H1 (cell line): Measurements from ENCODE around the gene ELOVL1. TPM values are rescaled to one million over a fixed set of nuclear protein-coding genes. Genes with fewer than 3 reads are reported as not detected.

Experiments
- CTCF ChIA-PET: fragments of 300-600 bp; sonication (Branson Sonifier 250); formaldehyde crosslinking; loops from one replicate; lab custom pipeline; 2021; ENCODE audit not compliant: partially characterized antibody; lab: Charles Lee
- POLR2A ChIA-PET: fragments of 300-600 bp; sonication (Branson Sonifier 250); formaldehyde crosslinking; loops from one replicate; lab custom pipeline; 2021; ENCODE audit warnings: inconsistent platforms; ENCODE audit not compliant: partially characterized antibody; lab: Charles Lee
- DNase-seq, 2 experiments: peaks; one replicate each; pipeline versions ENCODE4 v3.0.0 to v3.0.0-alpha.2; 2010 to 2022; ENCODE audit warnings: low spot score in 2 of 2, low read depth in 1 of 2, mixed read lengths in 1 of 2
- FAIRE-seq: peaks from 2 replicates; lab custom pipeline; 2011; peaks lifted over from hg19 to GRCh38; lab: Jason Lieb, UNC
- H2AFZ ChIP-seq: 2 replicates; pipeline ENCODE4 v1.8.1; 2012; ENCODE audit warnings: low read length, inconsistent platforms
- H2AK5ac ChIP-seq: 2 replicates; pipeline ENCODE4 v1.6.1; 2013; ENCODE audit warnings: low read depth, low read length
- H2BK120ac ChIP-seq: replicated peaks from 2 replicates; pipeline ENCODE3; 2013; ENCODE audit warnings: low read depth, low read length, inconsistent platforms
- H2BK12ac ChIP-seq: 2 replicates; pipeline ENCODE4 v1.6.1; 2013; ENCODE audit warnings: low read depth, low read length
- H2BK15ac ChIP-seq: 2 replicates; pipeline ENCODE4 v1.6.1; 2013; ENCODE audit warnings: low read length
- H2BK20ac ChIP-seq: 2 replicates; pipeline ENCODE4 v1.6.1; 2013; ENCODE audit warnings: low read length
- H2BK5ac ChIP-seq: 2 replicates; pipeline ENCODE4 v1.6.1; 2013; ENCODE audit warnings: low read depth, low read length
- H3K14ac ChIP-seq: 2 replicates; pipeline ENCODE4 v1.6.1; 2013; ENCODE audit warnings: inconsistent platforms; ENCODE audit not compliant: insufficient read length
- H3K18ac ChIP-seq: 2 replicates; pipeline ENCODE4 v1.6.1; 2013; ENCODE audit warnings: low read length; ENCODE audit errors: extremely low read depth
- H3K23ac ChIP-seq: 2 replicates; pipeline ENCODE4 v1.6.1; 2013; ENCODE audit warnings: inconsistent platforms; ENCODE audit not compliant: insufficient read length
- H3K23me2 ChIP-seq: 2 replicates; pipeline ENCODE4 v1.6.1; 2013; ENCODE audit warnings: low read depth, low read length
- H3K27ac ChIP-seq: 2 replicates; pipeline ENCODE4 v1.6.1; 2011; ENCODE audit warnings: low read depth, low read length, inconsistent platforms
- H3K27me3 ChIP-seq, 4 experiments: replicated peaks in 1 of 4; 1 replicate in 1 of 4; 2 replicates in 3 of 4; pipeline versions ENCODE4 v1.6.1 to v1.8.1; 2011 to 2013; ENCODE audit warnings: low read length in 3 of 4, mild to moderate bottlenecking in 3 of 4, inconsistent platforms in 2 of 4, mixed read lengths in 2 of 4, moderate library complexity in 1 of 4; ENCODE audit not compliant: control insufficient read depth in 3 of 4, insufficient read depth in 3 of 4; ENCODE audit errors: extremely low read depth in 1 of 4
- H3K36me3 ChIP-seq, 4 experiments: 2 replicates each; pipeline versions ENCODE4 v1.6.1 to v1.8.1; 2011 to 2013; ENCODE audit warnings: mild to moderate bottlenecking in 4 of 4, low read length in 3 of 4, moderate library complexity in 2 of 4, control low read depth in 1 of 4, inconsistent platforms in 1 of 4; ENCODE audit not compliant: insufficient read depth in 4 of 4, control insufficient read depth in 2 of 4
- H3K4ac ChIP-seq: replicated peaks from 2 replicates; pipeline ENCODE3; 2013; ENCODE audit warnings: low read length, low read depth, mixed read lengths, inconsistent platforms; ENCODE audit not compliant: insufficient read length
- H3K4me1 ChIP-seq, 4 experiments: replicated peaks in 1 of 4; 1 replicate in 1 of 4; 2 replicates in 3 of 4; pipeline versions ENCODE4 v1.6.1 to v1.8.1; 2011 to 2013; ENCODE audit warnings: low read length in 3 of 4, inconsistent platforms in 2 of 4, mixed read lengths in 1 of 4; ENCODE audit not compliant: insufficient read depth in 4 of 4, control insufficient read depth in 3 of 4
- H3K4me2 ChIP-seq, 2 experiments: 2 replicates each; pipeline versions ENCODE4 v1.6.1 to v1.8.1; 2011 to 2013; ENCODE audit warnings: low read depth in 2 of 2, low read length in 2 of 2, control low read depth in 1 of 2, inconsistent platforms in 1 of 2, mild to moderate bottlenecking in 1 of 2; ENCODE audit not compliant: insufficient read depth in 1 of 2
- H3K4me3 ChIP-seq, 4 experiments: fragments of 200-600, 300-600 bp in 1 of 4; sonication (generic), shearing (Covaris generic), sonication (Bioruptor Twin) in 1 of 4; 2 replicates each; pipeline versions ENCODE4 v1.5.1 to v1.8.1; 2011 to 2016; ENCODE audit warnings: low read length in 4 of 4, low read depth in 3 of 4, control low read depth in 2 of 4, inconsistent platforms in 2 of 4, mild to moderate bottlenecking in 2 of 4, mixed read lengths in 1 of 4, moderate library complexity in 1 of 4; ENCODE audit not compliant: insufficient read depth in 2 of 4; ENCODE audit errors: extremely low read depth in 1 of 4
- H3K56ac ChIP-seq: replicated peaks from 2 replicates; pipeline ENCODE3; 2013; ENCODE audit warnings: low read depth, mild to moderate bottlenecking, mixed read lengths, low read length, inconsistent platforms; ENCODE audit not compliant: insufficient read length
- H3K79me1 ChIP-seq: 2 replicates; pipeline ENCODE4 v1.6.1; 2013; ENCODE audit warnings: low read depth, low read length, control low read depth
- H3K79me2 ChIP-seq, 2 experiments: 2 replicates each; pipeline versions ENCODE4 v1.6.1 to v1.8.1; 2012 to 2013; ENCODE audit warnings: low read length in 2 of 2, mild to moderate bottlenecking in 2 of 2, inconsistent platforms in 1 of 2; ENCODE audit not compliant: insufficient read depth in 2 of 2, control insufficient read depth in 1 of 2
- H3K9ac ChIP-seq, 4 experiments: replicated peaks in 1 of 4; 1 replicate in 1 of 4; 2 replicates in 3 of 4; pipeline versions ENCODE4 v1.6.1 to v1.8.1; 2011 to 2013; ENCODE audit warnings: low read depth in 3 of 4, low read length in 3 of 4, control low read depth in 2 of 4, mild to moderate bottlenecking in 2 of 4, moderate library complexity in 2 of 4, inconsistent platforms in 1 of 4; ENCODE audit errors: extremely low read depth in 1 of 4
- H3K9me3 ChIP-seq, 2 experiments: 2 replicates each; pipeline versions ENCODE4 v1.6.1 to v1.8.1; 2012 to 2013; ENCODE audit warnings: mild to moderate bottlenecking in 2 of 2, moderate library complexity in 2 of 2, control low read depth in 1 of 2, inconsistent platforms in 1 of 2, low read depth in 1 of 2, low read length in 1 of 2, mixed read lengths in 1 of 2; ENCODE audit not compliant: insufficient read depth in 2 of 2
- H4K20me1 ChIP-seq, 2 experiments: replicated peaks in 1 of 2; 2 replicates each; pipeline versions ENCODE3 to v1.8.1; 2011 to 2013; ENCODE audit warnings: inconsistent platforms in 2 of 2, low read length in 2 of 2, mild to moderate bottlenecking in 1 of 2; ENCODE audit not compliant: insufficient read depth in 2 of 2, control insufficient read depth in 1 of 2
- H4K5ac ChIP-seq: 2 replicates; pipeline ENCODE4 v1.6.1; 2013; ENCODE audit warnings: low read length, low read depth, mixed read lengths, inconsistent platforms; ENCODE audit not compliant: insufficient read length
- H4K8ac ChIP-seq: 2 replicates; pipeline ENCODE4 v1.8.0; 2013; ENCODE audit warnings: mild to moderate bottlenecking, moderate library complexity, low read length, inconsistent platforms; ENCODE audit not compliant: insufficient read depth; ENCODE audit errors: extremely low read depth
- H4K91ac ChIP-seq: replicated peaks from 2 replicates; pipeline ENCODE3; 2013; ENCODE audit warnings: low read length, mixed read lengths, inconsistent platforms; ENCODE audit not compliant: insufficient read length
- CTBP2 ChIP-seq: IDR thresholded peaks from 2 replicates; pipeline ENCODE4 v1.7.0; 2011; ENCODE audit warnings: borderline replicate concordance, mild to moderate bottlenecking, moderate library complexity, mixed read lengths, low read length; ENCODE audit not compliant: insufficient read depth, insufficient read length
- KDM5A ChIP-seq: fragments of 200-600 bp; IDR thresholded peaks from 2 replicates; pipeline ENCODE4 v1.7.1; 2012; ENCODE audit warnings: mild to moderate bottlenecking, low read length, inconsistent platforms, mixed read lengths
- NANOG ChIP-seq: IDR thresholded peaks from 2 replicates; pipeline ENCODE4 v1.6.1; 2011; ENCODE audit warnings: low read length, low read depth, mild to moderate bottlenecking, inconsistent platforms; ENCODE audit not compliant: insufficient read depth, poor library complexity, severe bottlenecking
- RBBP5 ChIP-seq: IDR thresholded peaks from 2 replicates; pipeline ENCODE4 v1.7.1; 2012; ENCODE audit warnings: low read depth, mild to moderate bottlenecking, inconsistent platforms, low read length, moderate library complexity, borderline replicate concordance
- SIX5 ChIP-seq: IDR thresholded peaks from 2 replicates; pipeline ENCODE4 v1.6.1; 2011; ENCODE audit warnings: mild to moderate bottlenecking, low read depth, low read length
- TAF7 ChIP-seq: optimal IDR thresholded peaks from 2 replicates; pipeline ENCODE3; 2011; ENCODE audit warnings: low read depth, mild to moderate bottlenecking, inconsistent platforms, low read length, moderate library complexity, borderline replicate concordance
- TBP ChIP-seq: IDR thresholded peaks from 2 replicates; pipeline ENCODE4 v1.6.1; 2011; ENCODE audit warnings: low read depth, low read length, improper control_type of control experiment
- TEAD4 ChIP-seq: IDR thresholded peaks from 2 replicates; pipeline ENCODE4 v1.6.1; 2012; ENCODE audit warnings: low read depth, low read length, inconsistent platforms, mixed read lengths
- WGBS, 2 experiments: shearing (Covaris generic) in 1 of 2; methylation state at CpG; one replicate each; pipeline versions ENCODE4 v1.1.6 to v1.1.7; 2013 to 2015; ENCODE audit warnings: low lambda C conversion rate in 2 of 2, mixed read lengths in 2 of 2, inconsistent platforms in 1 of 2, low coverage in 1 of 2, missing lambda C conversion rate in 1 of 2; ENCODE audit not compliant: insufficient replicate concordance in 2 of 2, insufficient coverage in 1 of 2, insufficient read length in 1 of 2; ENCODE audit errors: extremely low coverage in 1 of 2, missing lambda C conversion rate in 1 of 2; 5-methylcytosine and 5-hydroxymethylcytosine counted together
- polyA plus RNA-seq, 7 experiments: library from polyadenylated mRNA; depleted of rRNA in 3 of 7; stranded (reverse) in 5 of 7; unstranded in 2 of 7; fragments of >200 nt in 5 of 7; fragments of 200-250 nt in 2 of 7; gene quantifications; 1 replicate in 5 of 7; 2 replicates in 1 of 7; 4 replicates in 1 of 7; pipeline versions ENCODE4 v1.2.1 to v1.2.3, GENCODE V29; 2011 to 2013; ENCODE audit warnings: missing spikeins in 2 of 7, mixed read lengths in 2 of 7
- total RNA-seq: library from RNA; stranded (reverse); fragmentation: NEBNext Ultra II Directional; extraction: Animal tissue kit (Norgen Biotek cat#: 25700); gene quantifications from 2 replicates; pipeline ENCODE4 v1.2.1, GENCODE V29; 2021

ELOVL1 gene
- total and polyA plus RNA-seq, 2 of the 8 experiments (the other 6 are each of a cell fraction or from before 2014, with no cell fraction given), result 28.5 to 68.1 TPM

- no peak overlapping the region for H3K27ac ChIP-seq
- no peaks in the 10 kb centered on the region for H3K9me3 ChIP-seq
- no peaks in the 10 kb centered on the region for H3K4me1 ChIP-seq
- H2BK15ac ChIP-seq, result no peak overlapping the region
- H3K4ac ChIP-seq, result no peak overlapping the region
- no peak overlapping the region for H4K8ac ChIP-seq
- H3K9ac ChIP-seq, result no peak overlapping the region
- H3K14ac ChIP-seq, result no peak overlapping the region
- whole genome bisulfite sequencing, 2 experiments, result 85% methylated on average over 6 of the region's 6 CpGs; no CpG with 5 or more reads in 1 of the 2 experiments
- H2BK20ac ChIP-seq, result no peak overlapping the region
- no peaks in the 10 kb centered on the region for H3K79me2 ChIP-seq
- H2AK5ac ChIP-seq, result no peak overlapping the region
- no peak for FAIRE-seq
- H4K5ac ChIP-seq, result no peak overlapping the region
- no peak overlapping the region for H4K91ac ChIP-seq
- no peak overlapping the region for H2BK120ac ChIP-seq
- DNase-seq, result no peak
- no peak overlapping the region for H2BK5ac ChIP-seq
- ChIA-PET POLR2A (no interaction called here), CTCF (interaction anchor here (0.6 to 4.5 kb wide), 5 partner anchors 11 to 1566 kb away, joined by 3 to 21 read pairs (median 3); no protein-coding TSS in a partner anchor)
- H3K4me2 ChIP-seq, result no peak overlapping the region
- H2AFZ ChIP-seq, result no peak overlapping the region
- no peaks in the 10 kb centered on the region for H4K20me1 ChIP-seq
- no peak overlapping the region for H2BK12ac ChIP-seq
- H3K36me3 ChIP-seq, result peaks cover 0 to 19% (median 2%) of the 10 kb centered on the region in 4 experiments; a peak in 4 of 8 replicates
- no peak overlapping the region for H3K23ac ChIP-seq
- H3K79me1 ChIP-seq, result no peaks in the 10 kb centered on the region
- H3K27me3 ChIP-seq, result no peaks in the 10 kb centered on the region
- no peak overlapping the region for H3K18ac ChIP-seq
- H3K56ac ChIP-seq, result no peak overlapping the region
- no peaks in the 10 kb centered on the region for H3K23me2 ChIP-seq
- no peak overlapping the region for H3K4me3 ChIP-seq
- TF ChIP-seq TBP (no peak), TEAD4 (no peak), SIX5 (no peak), KDM5A (no peak), TAF7 (no peak), CTBP2 (no peak), NANOG (no peak), RBBP5 (no peak)
Measured at GRCh38 chr1:43402089-43402865, 34.5 kb upstream of the ELOVL1 start.
